ENCODE measurements around the gene CD226.
"Not testable (repeated sequence)": the region's sequence is repeated elsewhere in the genome, so short reads cannot be mapped to it uniquely, and the experiment has no call there.

GRCh38 chr18:69834980-69835379, 112.7 kb downstream of the CD226 start:
- TF ChIP-seq CTCF, POLR2A (IDR thresholded peaks at IDR 0.05): not testable (repeated sequence)
